H1 (cell line): Measurements from ENCODE around the gene ANKRD17. TPM values are rescaled to one million over a fixed set of nuclear protein-coding genes. Genes with fewer than 3 reads are reported as not detected.

ENCODE experiments used
- CTCF ChIA-PET: fragments of 300-600 bp; sonication (Branson Sonifier 250); formaldehyde crosslinking; loops from one replicate; lab custom pipeline; 2021; ENCODE audit not compliant: partially characterized antibody; lab: Charles Lee
- POLR2A ChIA-PET: fragments of 300-600 bp; sonication (Branson Sonifier 250); formaldehyde crosslinking; loops from one replicate; lab custom pipeline; 2021; ENCODE audit warnings: inconsistent platforms; ENCODE audit not compliant: partially characterized antibody; lab: Charles Lee
- DNase-seq, 2 experiments: peaks; one replicate each; pipeline versions ENCODE4 v3.0.0 to v3.0.0-alpha.2; 2010 to 2022; ENCODE audit warnings: low spot score in 2 of 2, low read depth in 1 of 2, mixed read lengths in 1 of 2
- FAIRE-seq: peaks from 2 replicates; lab custom pipeline; 2011; peaks lifted over from hg19 to GRCh38; lab: Jason Lieb, UNC
- H2AFZ ChIP-seq: 2 replicates; pipeline ENCODE4 v1.8.1; 2012; ENCODE audit warnings: low read length, inconsistent platforms
- H2AK5ac ChIP-seq: 2 replicates; pipeline ENCODE4 v1.6.1; 2013; ENCODE audit warnings: low read depth, low read length
- H2BK120ac ChIP-seq: replicated peaks from 2 replicates; pipeline ENCODE3; 2013; ENCODE audit warnings: low read depth, low read length, inconsistent platforms
- H2BK12ac ChIP-seq: 2 replicates; pipeline ENCODE4 v1.6.1; 2013; ENCODE audit warnings: low read depth, low read length
- H2BK15ac ChIP-seq: 2 replicates; pipeline ENCODE4 v1.6.1; 2013; ENCODE audit warnings: low read length
- H2BK20ac ChIP-seq: 2 replicates; pipeline ENCODE4 v1.6.1; 2013; ENCODE audit warnings: low read length
- H2BK5ac ChIP-seq: 2 replicates; pipeline ENCODE4 v1.6.1; 2013; ENCODE audit warnings: low read depth, low read length
- H3K14ac ChIP-seq: 2 replicates; pipeline ENCODE4 v1.6.1; 2013; ENCODE audit warnings: inconsistent platforms; ENCODE audit not compliant: insufficient read length
- H3K18ac ChIP-seq: 2 replicates; pipeline ENCODE4 v1.6.1; 2013; ENCODE audit warnings: low read length; ENCODE audit errors: extremely low read depth
- H3K23ac ChIP-seq: 2 replicates; pipeline ENCODE4 v1.6.1; 2013; ENCODE audit warnings: inconsistent platforms; ENCODE audit not compliant: insufficient read length
- H3K23me2 ChIP-seq: 2 replicates; pipeline ENCODE4 v1.6.1; 2013; ENCODE audit warnings: low read depth, low read length
- H3K27ac ChIP-seq: 2 replicates; pipeline ENCODE4 v1.6.1; 2011; ENCODE audit warnings: low read depth, low read length, inconsistent platforms
- H3K27me3 ChIP-seq, 4 experiments: replicated peaks in 1 of 4; 1 replicate in 1 of 4; 2 replicates in 3 of 4; pipeline versions ENCODE4 v1.6.1 to v1.8.1; 2011 to 2013; ENCODE audit warnings: low read length in 3 of 4, mild to moderate bottlenecking in 3 of 4, inconsistent platforms in 2 of 4, mixed read lengths in 2 of 4, moderate library complexity in 1 of 4; ENCODE audit not compliant: control insufficient read depth in 3 of 4, insufficient read depth in 3 of 4; ENCODE audit errors: extremely low read depth in 1 of 4
- H3K36me3 ChIP-seq, 4 experiments: 2 replicates each; pipeline versions ENCODE4 v1.6.1 to v1.8.1; 2011 to 2013; ENCODE audit warnings: mild to moderate bottlenecking in 4 of 4, low read length in 3 of 4, moderate library complexity in 2 of 4, control low read depth in 1 of 4, inconsistent platforms in 1 of 4; ENCODE audit not compliant: insufficient read depth in 4 of 4, control insufficient read depth in 2 of 4
- H3K4ac ChIP-seq: replicated peaks from 2 replicates; pipeline ENCODE3; 2013; ENCODE audit warnings: low read length, low read depth, mixed read lengths, inconsistent platforms; ENCODE audit not compliant: insufficient read length
- H3K4me1 ChIP-seq, 4 experiments: replicated peaks in 1 of 4; 1 replicate in 1 of 4; 2 replicates in 3 of 4; pipeline versions ENCODE4 v1.6.1 to v1.8.1; 2011 to 2013; ENCODE audit warnings: low read length in 3 of 4, inconsistent platforms in 2 of 4, mixed read lengths in 1 of 4; ENCODE audit not compliant: insufficient read depth in 4 of 4, control insufficient read depth in 3 of 4
- H3K4me2 ChIP-seq, 2 experiments: 2 replicates each; pipeline versions ENCODE4 v1.6.1 to v1.8.1; 2011 to 2013; ENCODE audit warnings: low read depth in 2 of 2, low read length in 2 of 2, control low read depth in 1 of 2, inconsistent platforms in 1 of 2, mild to moderate bottlenecking in 1 of 2; ENCODE audit not compliant: insufficient read depth in 1 of 2
- H3K4me3 ChIP-seq, 4 experiments: fragments of 200-600, 300-600 bp in 1 of 4; sonication (generic), shearing (Covaris generic), sonication (Bioruptor Twin) in 1 of 4; 2 replicates each; pipeline versions ENCODE4 v1.5.1 to v1.8.1; 2011 to 2016; ENCODE audit warnings: low read length in 4 of 4, low read depth in 3 of 4, control low read depth in 2 of 4, inconsistent platforms in 2 of 4, mild to moderate bottlenecking in 2 of 4, mixed read lengths in 1 of 4, moderate library complexity in 1 of 4; ENCODE audit not compliant: insufficient read depth in 2 of 4; ENCODE audit errors: extremely low read depth in 1 of 4
- H3K56ac ChIP-seq: replicated peaks from 2 replicates; pipeline ENCODE3; 2013; ENCODE audit warnings: low read depth, mild to moderate bottlenecking, mixed read lengths, low read length, inconsistent platforms; ENCODE audit not compliant: insufficient read length
- H3K79me1 ChIP-seq: 2 replicates; pipeline ENCODE4 v1.6.1; 2013; ENCODE audit warnings: low read depth, low read length, control low read depth
- H3K79me2 ChIP-seq, 2 experiments: 2 replicates each; pipeline versions ENCODE4 v1.6.1 to v1.8.1; 2012 to 2013; ENCODE audit warnings: low read length in 2 of 2, mild to moderate bottlenecking in 2 of 2, inconsistent platforms in 1 of 2; ENCODE audit not compliant: insufficient read depth in 2 of 2, control insufficient read depth in 1 of 2
- H3K9ac ChIP-seq, 4 experiments: replicated peaks in 1 of 4; 1 replicate in 1 of 4; 2 replicates in 3 of 4; pipeline versions ENCODE4 v1.6.1 to v1.8.1; 2011 to 2013; ENCODE audit warnings: low read depth in 3 of 4, low read length in 3 of 4, control low read depth in 2 of 4, mild to moderate bottlenecking in 2 of 4, moderate library complexity in 2 of 4, inconsistent platforms in 1 of 4; ENCODE audit errors: extremely low read depth in 1 of 4
- H3K9me3 ChIP-seq, 2 experiments: 2 replicates each; pipeline versions ENCODE4 v1.6.1 to v1.8.1; 2012 to 2013; ENCODE audit warnings: mild to moderate bottlenecking in 2 of 2, moderate library complexity in 2 of 2, control low read depth in 1 of 2, inconsistent platforms in 1 of 2, low read depth in 1 of 2, low read length in 1 of 2, mixed read lengths in 1 of 2; ENCODE audit not compliant: insufficient read depth in 2 of 2
- H4K20me1 ChIP-seq, 2 experiments: replicated peaks in 1 of 2; 2 replicates each; pipeline versions ENCODE3 to v1.8.1; 2011 to 2013; ENCODE audit warnings: inconsistent platforms in 2 of 2, low read length in 2 of 2, mild to moderate bottlenecking in 1 of 2; ENCODE audit not compliant: insufficient read depth in 2 of 2, control insufficient read depth in 1 of 2
- H4K5ac ChIP-seq: 2 replicates; pipeline ENCODE4 v1.6.1; 2013; ENCODE audit warnings: low read length, low read depth, mixed read lengths, inconsistent platforms; ENCODE audit not compliant: insufficient read length
- H4K8ac ChIP-seq: 2 replicates; pipeline ENCODE4 v1.8.0; 2013; ENCODE audit warnings: mild to moderate bottlenecking, moderate library complexity, low read length, inconsistent platforms; ENCODE audit not compliant: insufficient read depth; ENCODE audit errors: extremely low read depth
- H4K91ac ChIP-seq: replicated peaks from 2 replicates; pipeline ENCODE3; 2013; ENCODE audit warnings: low read length, mixed read lengths, inconsistent platforms; ENCODE audit not compliant: insufficient read length
- CTBP2 ChIP-seq: IDR thresholded peaks from 2 replicates; pipeline ENCODE4 v1.7.0; 2011; ENCODE audit warnings: borderline replicate concordance, mild to moderate bottlenecking, moderate library complexity, mixed read lengths, low read length; ENCODE audit not compliant: insufficient read depth, insufficient read length
- POLR2A ChIP-seq, 2 experiments: IDR thresholded peaks; 1 replicate in 1 of 2; 2 replicates in 1 of 2; pipeline ENCODE4 v1.6.1; 2011; ENCODE audit warnings: low read depth in 2 of 2, low read length in 2 of 2, mild to moderate bottlenecking in 2 of 2; ENCODE audit errors: control extremely low read depth in 1 of 2
- TAF7 ChIP-seq: optimal IDR thresholded peaks from 2 replicates; pipeline ENCODE3; 2011; ENCODE audit warnings: low read depth, mild to moderate bottlenecking, inconsistent platforms, low read length, moderate library complexity, borderline replicate concordance
- TCF12 ChIP-seq: IDR thresholded peaks from 2 replicates; pipeline ENCODE4 v1.6.1; 2011; ENCODE audit warnings: low read depth, mild to moderate bottlenecking, low read length
- WGBS, 2 experiments: shearing (Covaris generic) in 1 of 2; methylation state at CpG; one replicate each; pipeline versions ENCODE4 v1.1.6 to v1.1.7; 2013 to 2015; ENCODE audit warnings: low lambda C conversion rate in 2 of 2, mixed read lengths in 2 of 2, inconsistent platforms in 1 of 2, low coverage in 1 of 2, missing lambda C conversion rate in 1 of 2; ENCODE audit not compliant: insufficient replicate concordance in 2 of 2, insufficient coverage in 1 of 2, insufficient read length in 1 of 2; ENCODE audit errors: extremely low coverage in 1 of 2, missing lambda C conversion rate in 1 of 2; 5-methylcytosine and 5-hydroxymethylcytosine counted together
- polyA plus RNA-seq, 7 experiments: library from polyadenylated mRNA; depleted of rRNA in 3 of 7; stranded (reverse) in 5 of 7; unstranded in 2 of 7; fragments of >200 nt in 5 of 7; fragments of 200-250 nt in 2 of 7; gene quantifications; 1 replicate in 5 of 7; 2 replicates in 1 of 7; 4 replicates in 1 of 7; pipeline versions ENCODE4 v1.2.1 to v1.2.3, GENCODE V29; 2011 to 2013; ENCODE audit warnings: missing spikeins in 2 of 7, mixed read lengths in 2 of 7
- total RNA-seq: library from RNA; stranded (reverse); fragmentation: NEBNext Ultra II Directional; extraction: Animal tissue kit (Norgen Biotek cat#: 25700); gene quantifications from 2 replicates; pipeline ENCODE4 v1.2.1, GENCODE V29; 2021

ANKRD17 gene
- total and polyA plus RNA-seq, 2 of the 8 experiments (the other 6 are each of a cell fraction or from before 2014, with no cell fraction given) = 42.4 to 93.7 TPM

- Histone ChIP-seq H3K9ac (no peak overlapping the region), H3K36me3 (peaks cover 0 to 7% (median 2%) of the 10 kb centered on the region in 4 experiments; a peak in 3 of 8 replicates), H3K4me2 (no peak overlapping the region), H3K4me1 (no peaks in the 10 kb centered on the region), H4K91ac (no peak overlapping the region), H2BK20ac (no peak overlapping the region), H3K23me2 (no peaks in the 10 kb centered on the region), H4K20me1 (peaks cover 0 to 2% of the 10 kb centered on the region in 2 experiments), H2AK5ac (no peak overlapping the region), H3K4ac (no peak overlapping the region), H3K14ac (no peak overlapping the region), H3K4me3 (no peak overlapping the region), H2BK120ac (no peak overlapping the region), H3K9me3 (no peaks in the 10 kb centered on the region), H3K56ac (no peak overlapping the region), H3K79me2 (peaks cover 0 to 87% of the 10 kb centered on the region in 2 experiments; a peak in 3 of 4 replicates), H4K5ac (no peak overlapping the region), H3K27me3 (no peaks in the 10 kb centered on the region), H2BK5ac (no peak overlapping the region), H2AFZ (no peak overlapping the region), H2BK12ac (no peak overlapping the region), H3K79me1 (no peaks in the 10 kb centered on the region; the same call in 1 of the 2 replicates), H3K18ac (no peak overlapping the region), H4K8ac (no peak overlapping the region), H2BK15ac (no peak overlapping the region), H3K23ac (no peak overlapping the region), H3K27ac (no peak overlapping the region)
- WGBS, 2 experiments = 84% methylated on average over 3 of the region's 3 CpGs; no CpG with 5 or more reads in 1 of the 2 experiments
- no peak for TF ChIP-seq TAF7
- TF ChIP-seq CTBP2 = no peak
- no peak for TF ChIP-seq TCF12
- TF ChIP-seq POLR2A (IDR thresholded peaks at IDR 0.05; ENCODE audit: control extremely low read depth in 1 of 2, low read depth in 2 of 2, low read length in 2 of 2) = no peak
- FAIRE-seq (no peak), DNase-seq (no peak)
- ChIA-PET CTCF (no interaction called here), POLR2A (no interaction called here)
These were observed 77.4 kb downstream of the ANKRD17 start for GRCh38 chr4:73181231-73181630.
